Naive B cell (primary cell): ENCODE results near the gene MOCS2. TPM values are rescaled to one million over a fixed set of nuclear protein-coding genes. Genes with fewer than 3 reads are reported as not detected.

Experiments used
- ATAC-seq, 2 donors: fragments of 150-1000 bp; cut with Tn5 transposase; 2 replicates each; pipeline ENCODE4 v1.10.0; 2021; ENCODE audit warnings: low read depth in 2 of 2, mild to moderate bottlenecking in 2 of 2, moderate library complexity in 2 of 2
- DNase-seq: peaks from one replicate; pipeline ENCODE4 v3.0.0; 2022
- H3K27ac Mint-ChIP-seq, 6 donors: one replicate each; pipeline ENCODE4 v1.8.0; 2020 to 2022; ENCODE audit warnings: mild to moderate bottlenecking in 6 of 6, mixed read lengths in 6 of 6, moderate library complexity in 5 of 6, inconsistent platforms in 2 of 6
- H3K27me3 Mint-ChIP-seq, 3 donors: one replicate each; pipeline ENCODE4 v1.8.0; 2021 to 2022; ENCODE audit warnings: mixed read lengths in 3 of 3, mild to moderate bottlenecking in 1 of 3
- H3K36me3 Mint-ChIP-seq, 2 donors: one replicate each; pipeline ENCODE4 v1.8.0; 2020 to 2022; ENCODE audit warnings: mixed read lengths in 2 of 2, inconsistent platforms in 1 of 2, mild to moderate bottlenecking in 1 of 2
- H3K4me1 Mint-ChIP-seq, 3 donors: one replicate each; pipeline ENCODE4 v1.8.0; 2020 to 2022; ENCODE audit warnings: mixed read lengths in 3 of 3, inconsistent platforms in 1 of 3, mild to moderate bottlenecking in 1 of 3, moderate library complexity in 1 of 3
- H3K4me3 Mint-ChIP-seq, 8 donors: one replicate each; pipeline ENCODE4 v1.8.0; 2020 to 2022; ENCODE audit warnings: mild to moderate bottlenecking in 8 of 8, mixed read lengths in 8 of 8, moderate library complexity in 8 of 8, inconsistent platforms in 2 of 8
- H3K9me3 Mint-ChIP-seq, 7 donors: one replicate each; pipeline ENCODE4 v1.8.0; 2020 to 2022; ENCODE audit warnings: mixed read lengths in 7 of 7, mild to moderate bottlenecking in 5 of 7, inconsistent platforms in 2 of 7, moderate library complexity in 1 of 7
- polyA plus RNA-seq, 6 donors: library from polyadenylated mRNA; unstranded; fragments of 300-500 nt; fragmentation: Illumina TruSeq; gene quantifications; one replicate each; pipeline ENCODE4 v1.2.3, GENCODE V29; 2021; ENCODE audit warnings: low read depth in 6 of 6

MOCS2 gene
- polyA plus RNA-seq, 6 donors from 2014 or later = 32.2 to 44.9 (median 39.6) TPM

DNA sequence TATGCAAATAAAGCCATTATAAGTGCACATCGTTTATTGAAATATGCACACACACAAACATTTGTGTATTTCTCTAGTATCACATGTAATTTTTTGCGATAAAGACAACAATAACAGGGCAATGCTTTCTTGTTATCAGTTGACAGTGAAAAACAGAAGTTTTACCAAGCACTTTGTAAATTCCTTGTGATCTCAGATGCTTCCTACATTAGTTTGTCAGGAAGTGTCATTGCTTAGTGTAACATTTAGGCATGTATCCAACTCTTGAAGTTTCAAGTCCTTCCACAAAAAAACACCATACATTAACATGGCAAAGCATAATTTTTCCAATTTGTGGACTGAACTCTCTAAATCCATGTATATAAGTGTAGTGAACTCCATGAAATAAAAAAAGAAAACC, 46.4 kb downstream of the MOCS2 start:
- H3K36me3 Mint-ChIP-seq = no peaks in the 10 kb centered on the region
- no peak for DNase-seq
- no peaks in the 10 kb centered on the region for H3K4me1 Mint-ChIP-seq
- no peak overlapping the region for H3K27ac Mint-ChIP-seq
- H3K27me3 Mint-ChIP-seq = peaks cover 0 to 13% (median 9%) of the 10 kb centered on the region in 3 donors
- H3K9me3 Mint-ChIP-seq = no peaks in the 10 kb centered on the region
- ATAC-seq = no peak
- H3K4me3 Mint-ChIP-seq = no peak overlapping the region

DNA sequence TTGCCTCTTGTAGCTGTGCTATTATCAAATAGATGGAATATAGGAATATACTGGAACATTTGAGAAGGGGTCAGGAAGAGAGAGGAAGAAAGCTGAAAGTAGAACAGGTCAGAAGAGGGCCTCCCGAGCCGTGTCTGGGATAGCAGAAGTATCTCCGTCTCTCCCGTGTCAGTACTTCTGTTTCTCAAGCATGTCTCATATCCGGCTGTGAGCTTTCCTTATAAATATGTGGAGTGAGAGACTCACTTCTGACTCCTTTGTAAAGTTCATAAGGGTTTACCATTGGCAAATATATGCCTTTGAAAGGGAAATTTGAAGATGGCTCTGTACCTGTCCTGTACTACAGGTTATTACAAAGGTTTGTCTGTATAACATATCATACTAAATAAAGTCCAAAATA, 50.3 kb downstream of the MOCS2 start:
- DNase-seq (no peak), ATAC-seq (no peak)
- H3K4me3 Mint-ChIP-seq = no peak overlapping the region
- H3K36me3 Mint-ChIP-seq = no peaks in the 10 kb centered on the region
- H3K9me3 Mint-ChIP-seq = no peaks in the 10 kb centered on the region
- no peak overlapping the region for H3K27ac Mint-ChIP-seq
- no peaks in the 10 kb centered on the region for H3K4me1 Mint-ChIP-seq
- peaks cover 0 to 23% (median 9%) of the 10 kb centered on the region in 3 donors for H3K27me3 Mint-ChIP-seq

DNA sequence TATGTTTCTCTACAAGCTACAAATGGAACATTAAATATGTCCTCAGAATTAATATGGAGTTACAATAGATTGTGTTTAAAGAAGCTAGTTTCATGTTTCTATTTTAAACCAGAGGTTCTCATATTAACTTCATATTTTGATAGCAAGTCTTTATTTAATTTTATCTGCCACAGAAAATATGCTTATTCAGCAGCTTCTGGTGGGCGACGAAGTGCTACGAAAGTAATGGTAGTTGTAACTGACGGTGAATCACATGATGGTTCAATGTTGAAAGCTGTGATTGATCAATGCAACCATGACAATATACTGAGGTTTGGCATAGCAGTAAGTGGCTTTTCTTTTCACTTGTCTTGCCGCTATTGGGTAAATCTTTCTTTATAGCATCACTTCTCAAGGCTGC, 54.2 kb downstream of the MOCS2 start:
- Mint-ChIP-seq H3K9me3 (no peaks in the 10 kb centered on the region), H3K4me3 (no peak overlapping the region), H3K27ac (no peak overlapping the region), H3K36me3 (no peaks in the 10 kb centered on the region), H3K27me3 (peaks cover 0 to 23% (median 9%) of the 10 kb centered on the region in 3 donors), H3K4me1 (no peaks in the 10 kb centered on the region)
- no peak for ATAC-seq
- DNase-seq = no peak

DNA sequence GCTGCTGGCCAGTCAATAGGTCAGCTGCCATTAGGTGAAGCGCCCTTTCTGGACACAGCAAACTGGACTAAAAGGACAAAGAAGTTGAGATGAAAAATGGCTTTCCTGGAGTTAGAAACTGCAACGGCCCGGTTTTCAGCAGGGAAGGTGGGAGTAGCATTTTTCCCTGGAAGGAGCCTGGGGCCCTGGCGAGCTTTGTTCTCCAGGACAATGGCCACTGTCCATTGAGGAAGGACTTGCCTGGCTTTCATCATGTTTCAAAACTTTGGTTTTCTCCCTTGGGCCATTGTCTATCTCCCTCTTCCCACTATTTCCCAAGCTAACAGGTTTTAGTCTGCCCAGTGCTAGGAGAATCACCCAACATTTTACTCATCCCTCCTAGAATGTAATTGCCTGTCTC, 56.2 kb downstream of the MOCS2 start:
- Mint-ChIP-seq H3K36me3 (no peaks in the 10 kb centered on the region), H3K4me3 (no peak overlapping the region), H3K9me3 (no peaks in the 10 kb centered on the region), H3K27ac (no peak overlapping the region), H3K27me3 (peaks cover 0 to 12% (median under 1%) of the 10 kb centered on the region in 3 donors), H3K4me1 (no peaks in the 10 kb centered on the region)
- DNase-seq (no peak), ATAC-seq (no peak)

DNA sequence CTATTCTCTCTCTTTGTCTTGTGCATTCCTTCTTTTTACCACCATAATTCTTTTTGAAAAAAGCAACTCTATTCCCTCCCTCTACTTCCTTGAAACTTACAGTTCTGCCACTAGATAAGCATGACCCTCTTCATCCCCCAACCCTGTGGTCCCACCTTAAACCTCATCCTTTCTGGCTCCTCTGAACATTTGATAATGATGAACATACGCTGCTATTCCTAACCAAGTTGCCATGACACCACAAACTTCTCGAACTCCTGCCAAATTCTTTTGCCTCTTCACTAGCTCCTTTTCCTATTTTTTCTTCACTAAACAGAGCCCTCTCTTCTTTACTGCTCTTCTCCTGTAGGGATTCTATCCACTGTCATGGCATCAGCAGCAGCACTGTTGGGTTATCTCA, 57.1 kb downstream of the MOCS2 start:
- Mint-ChIP-seq H3K9me3 (no peaks in the 10 kb centered on the region), H3K36me3 (no peaks in the 10 kb centered on the region), H3K4me3 (no peak overlapping the region), H3K4me1 (no peaks in the 10 kb centered on the region), H3K27ac (no peak overlapping the region), H3K27me3 (peaks cover 0 to 3% (median 0%) of the 10 kb centered on the region in 3 donors)
- no peak for ATAC-seq
- no peak for DNase-seq

DNA sequence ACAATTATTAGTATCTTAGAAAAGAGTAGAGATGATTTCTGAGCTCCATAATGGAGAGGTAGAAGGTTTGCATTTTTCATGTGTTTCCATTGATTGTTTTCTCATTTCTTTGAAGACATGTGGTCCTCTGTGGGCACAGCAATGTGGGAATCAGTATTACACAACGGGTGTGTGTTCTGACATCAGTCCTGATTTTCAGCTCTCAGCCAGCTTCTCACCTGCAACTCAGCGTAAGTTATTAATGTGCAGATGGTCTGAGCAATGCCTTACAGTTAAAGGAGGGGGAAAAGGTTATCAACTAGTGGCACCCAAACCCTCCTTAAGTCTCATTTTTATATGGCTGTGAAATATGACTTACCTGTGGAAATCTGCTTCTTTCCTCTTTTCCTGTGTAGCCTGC, 61.3 kb downstream of the MOCS2 start:
- Mint-ChIP-seq H3K4me1 (no peaks in the 10 kb centered on the region), H3K27me3 (no peaks in the 10 kb centered on the region), H3K4me3 (no peak overlapping the region), H3K27ac (no peak overlapping the region), H3K9me3 (no peaks in the 10 kb centered on the region), H3K36me3 (no peaks in the 10 kb centered on the region)
- DNase-seq = no peak
- no peak for ATAC-seq

Other genes with a start within 250 kb of the MOCS2 start
- gene ITGA2, start 120.4 kb downstream of the MOCS2 start, polyA plus RNA-seq = under 1 TPM in 2 of 6 donors, not detected in 4; 0.03 to 0.10 TPM